Right ventricle myocardium superior (tissue), 1 donor: ENCODE results near the gene GPR152. TPM values are rescaled to one million over a fixed set of nuclear protein-coding genes. Genes with fewer than 3 reads are reported as not detected.
A peak's percentile ranks its signal among the peaks of the same experiment; 100 is the strongest.
"Not testable (repeated sequence)": the region's sequence is repeated elsewhere in the genome, so short reads cannot be mapped to it uniquely, and the experiment has no call there.

Source experiments
- ATAC-seq: fragments of 200-7000 bp; cut with Tn5 transposase; one replicate; pipeline ENCODE4 v1.9.1; 2020; ENCODE audit warnings: mild to moderate bottlenecking; ENCODE audit not compliant: poor library complexity
- DNase-seq: peaks from one replicate; pipeline ENCODE4 v3.0.0-alpha.2; 2020
- intact Hi-C: fragments of 100-400 bp; cut with DNase I; formaldehyde crosslinking; loops from one replicate; pipeline ENCODE4 v1.11.2; 2022
- total RNA-seq: library from RNA; stranded (reverse); fragmentation: NEBNext Ultra II Directional; extraction: Animal tissue kit (Norgen Biotek cat#: 25700); gene quantifications from one replicate; pipeline ENCODE4 v1.2.1, GENCODE V29; 2021
- donor health status: DM: no; HTN: yes; CAD: no; lungs with severe emphysema.

The GPR152 gene
- total RNA-seq, 1 donor from 2014 or later: not detected

DNA sequence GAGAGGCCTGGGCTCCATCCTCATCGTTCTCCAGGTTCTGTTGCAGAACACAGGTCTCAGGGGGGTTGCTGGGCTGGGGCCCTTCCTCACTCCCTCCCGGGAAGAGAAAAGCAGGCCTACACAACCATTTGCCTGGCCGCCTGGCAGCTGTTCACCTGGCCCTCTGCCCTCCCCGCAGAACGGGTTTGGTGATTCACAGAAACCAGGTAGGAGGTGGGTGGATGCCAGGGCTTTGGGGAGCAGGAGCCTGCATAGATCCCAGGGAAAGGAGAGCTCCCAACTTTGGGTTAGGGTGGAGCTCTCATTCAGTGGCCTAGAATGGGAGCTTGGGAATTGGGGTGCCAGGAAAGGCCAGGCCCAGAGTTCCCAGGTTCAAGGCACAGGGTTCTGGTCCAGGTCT, 15.5 kb upstream of the GPR152 start:
- DNase-seq (peak; percentile 43), ATAC-seq (no peak)
- intact Hi-C loops: loop anchor here (2.0 to 5.0 kb wide), 2 partner anchors 39 to 67 kb away; partner anchors contain the start of genes CDK2AP2, PITPNM1 and PPP1CA

DNA sequence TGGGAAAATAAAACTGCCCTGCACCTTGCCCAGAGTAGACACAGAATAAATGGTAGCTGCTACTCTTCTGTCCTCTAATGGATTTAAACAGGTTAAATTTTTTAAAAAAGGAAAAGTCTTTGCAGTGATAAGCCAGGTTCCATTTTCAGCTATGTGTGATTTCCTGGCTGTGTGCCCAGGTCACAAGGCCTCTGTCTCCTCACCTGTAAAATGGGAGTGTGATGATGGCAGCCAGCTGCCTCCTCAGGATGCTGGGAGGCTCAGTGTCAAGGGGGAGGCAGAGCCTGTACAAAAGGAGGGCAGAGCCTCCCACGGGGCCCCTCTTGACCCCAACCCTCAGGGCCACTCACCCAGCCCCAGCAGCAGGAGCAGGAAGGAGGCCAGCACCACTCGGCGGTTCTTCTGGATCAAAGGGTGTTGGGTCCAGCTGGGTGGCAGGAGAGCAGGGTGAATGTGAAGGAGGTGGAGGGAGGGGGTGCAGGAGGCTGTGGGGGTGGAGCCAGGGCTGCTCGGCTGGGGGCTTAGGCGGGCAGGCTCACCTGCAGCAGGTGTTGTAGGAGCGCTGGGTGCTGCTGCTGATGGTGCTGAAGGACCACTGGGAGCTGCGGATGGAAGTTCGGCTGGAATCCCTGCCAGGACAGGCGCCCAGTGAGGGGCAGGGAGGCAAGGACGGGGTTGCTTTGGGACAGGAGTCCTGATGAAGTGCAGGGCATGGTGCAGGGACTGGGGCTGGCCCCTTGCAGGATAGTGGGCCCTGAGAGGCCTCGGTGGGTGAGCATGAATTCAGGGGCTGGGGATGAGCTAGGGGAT, 14.6 kb upstream of the GPR152 start:
- ATAC-seq (no peak), DNase-seq (peak; percentile 36)
- intact Hi-C loops: loop anchor here (5.0 kb wide), 1 partner anchor 40 kb away; the partner anchor contains the start of genes CDK2AP2 and PITPNM1

DNA sequence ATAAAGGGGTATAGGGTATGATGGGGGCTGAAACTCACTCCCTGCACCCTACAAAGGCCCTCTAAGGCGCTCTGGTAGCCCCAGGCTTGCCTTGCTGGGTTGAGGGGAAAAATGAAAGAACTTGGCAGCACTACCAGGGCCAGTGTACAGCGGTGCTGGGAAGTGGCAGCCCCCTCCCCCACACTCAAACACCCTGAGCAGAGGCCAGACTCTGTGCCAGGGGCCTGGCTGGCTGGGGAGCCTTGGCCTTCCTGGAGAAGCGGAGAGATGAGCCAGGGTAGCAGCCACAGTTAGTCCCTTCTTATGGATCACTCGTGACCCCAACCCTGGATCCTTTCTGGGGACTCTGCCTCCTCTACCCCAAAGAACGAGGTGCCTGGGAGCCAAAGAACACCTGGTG, 13.8 kb upstream of the GPR152 start:
- ATAC-seq (no peak), DNase-seq (peak; percentile 24)
- intact Hi-C loops: loop anchor here (5.0 kb wide), 1 partner anchor 41 kb away; the partner anchor contains the start of genes CDK2AP2 and PITPNM1

DNA sequence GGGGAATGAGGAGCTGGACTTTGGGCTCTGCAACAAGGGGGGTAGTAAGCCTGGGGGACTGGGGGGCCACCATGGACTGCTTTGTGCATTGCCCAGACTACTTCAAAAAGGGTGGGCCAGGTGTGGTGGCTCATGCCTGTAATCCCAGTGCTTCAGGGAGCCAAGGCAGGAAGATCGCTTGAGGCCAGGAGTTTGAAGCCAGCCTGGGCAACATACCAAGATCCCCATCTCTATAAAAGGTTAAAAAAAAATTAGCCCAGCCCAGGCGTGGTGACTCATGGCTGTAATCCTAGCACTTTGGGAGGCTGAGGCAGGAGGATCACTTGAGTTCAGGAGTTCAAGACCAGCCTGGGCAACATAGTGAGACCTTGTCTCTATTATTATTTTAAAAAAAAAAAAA, 13.0 kb upstream of the GPR152 start:
- DNase-seq: peak; percentile 4
- not testable (repeated sequence) for ATAC-seq
- intact Hi-C loops: loop anchor here (5.0 kb wide), 1 partner anchor 42 kb away; the partner anchor contains the start of genes CDK2AP2 and PITPNM1

DNA sequence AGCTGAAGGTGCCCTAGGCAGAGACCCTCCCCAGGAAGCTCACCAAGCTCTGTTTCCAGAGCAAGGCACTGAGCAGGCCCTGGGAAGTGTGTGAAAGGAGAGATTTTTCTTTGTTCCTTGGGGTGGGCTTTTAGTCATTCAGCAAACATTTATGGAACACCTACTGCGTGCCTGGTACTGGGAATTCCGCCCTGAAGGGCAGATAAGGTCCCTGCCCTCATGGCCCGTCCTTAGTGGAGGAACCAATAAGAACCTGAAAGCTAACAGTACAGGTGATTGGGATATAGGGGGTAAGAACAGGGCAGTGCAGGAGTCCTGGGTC, 12.6 kb upstream of the GPR152 start:
- ATAC-seq: no peak
- DNase-seq: no peak
- intact Hi-C loops: loop anchor here (5.0 kb wide), 1 partner anchor 42 kb away; the partner anchor contains the start of genes CDK2AP2 and PITPNM1

DNA sequence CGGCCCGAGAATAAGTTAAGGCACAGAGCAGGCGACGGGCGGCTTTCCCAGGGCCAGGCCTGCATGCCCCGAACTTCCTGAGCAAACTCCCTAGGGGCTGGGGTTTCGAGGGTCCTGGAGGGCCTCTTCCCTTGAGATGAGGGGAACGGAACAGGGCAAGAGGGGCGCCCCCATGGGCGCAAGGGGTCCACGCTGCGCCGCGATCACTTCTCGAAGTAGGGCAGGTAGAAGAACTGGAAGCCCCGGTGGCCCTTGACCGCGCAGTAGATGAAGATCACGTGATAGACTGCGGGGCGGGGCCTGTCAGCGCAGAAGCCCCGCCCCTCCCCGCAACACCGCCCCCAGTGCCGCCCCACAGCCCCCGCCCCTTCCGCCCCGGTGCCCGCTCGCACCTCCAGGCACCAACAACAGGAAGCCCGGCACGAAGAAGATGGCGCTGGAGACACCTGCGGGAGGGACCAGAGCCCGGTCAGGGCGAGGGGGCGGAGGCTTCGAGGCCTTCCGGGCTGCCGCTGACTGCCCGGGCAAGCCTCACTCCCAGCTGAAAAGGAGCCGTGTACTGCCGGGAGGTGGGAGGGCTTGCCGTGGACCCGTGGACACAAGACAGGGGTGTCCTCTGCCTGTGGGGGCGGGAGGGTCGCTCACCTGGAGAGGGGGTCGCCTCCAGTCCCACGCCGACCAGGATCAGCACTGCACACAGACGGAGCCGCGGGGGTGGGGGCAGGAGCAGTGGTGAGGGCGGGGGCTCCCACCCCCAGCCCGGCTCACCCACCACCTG, 12.1 kb upstream of the GPR152 start:
- peak; percentile 75 for ATAC-seq
- peak; percentile 91 for DNase-seq
- intact Hi-C loops: loop anchor here (5.0 kb wide), 1 partner anchor 43 kb away; the partner anchor contains the start of genes CDK2AP2 and PITPNM1

DNA sequence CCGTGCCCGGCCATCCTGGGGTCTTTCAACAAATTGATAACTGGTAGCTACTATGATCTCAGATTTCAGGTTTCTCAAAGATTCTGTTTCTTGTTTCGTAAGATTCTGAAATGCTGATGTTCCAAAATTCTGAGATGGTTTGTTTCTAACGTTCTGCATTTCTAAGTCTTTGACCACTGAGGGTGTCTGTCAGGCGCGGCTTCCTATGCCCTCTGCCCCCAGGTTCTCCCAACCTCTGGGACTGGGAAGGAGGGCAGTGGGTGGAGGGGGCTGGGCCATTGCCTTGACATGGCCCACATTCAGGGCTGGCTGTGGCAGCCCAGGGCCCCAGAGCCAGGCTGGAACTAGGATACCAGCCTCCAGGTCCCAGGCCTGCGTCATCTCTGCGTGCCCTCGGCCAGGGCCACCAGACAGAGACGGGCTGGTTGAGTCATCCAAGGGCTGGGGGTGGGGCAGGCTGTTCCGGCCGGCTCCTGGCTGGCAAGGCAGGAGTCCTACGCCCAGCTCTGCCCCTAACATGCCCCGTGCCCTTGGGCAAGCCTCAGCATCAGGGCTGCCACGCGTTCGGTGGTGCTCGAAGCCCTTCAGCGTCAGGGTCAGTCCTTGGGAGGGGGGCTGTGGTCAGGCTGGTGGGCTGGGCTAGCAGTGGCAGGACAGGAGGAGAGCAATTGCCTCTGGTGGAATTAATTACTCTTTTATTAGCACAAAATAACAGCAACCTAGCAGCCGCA, 11.3 kb upstream of the GPR152 start:
- ATAC-seq: peak; percentile 28
- DNase-seq: peak; percentile 77
- intact Hi-C loops: no loop called here

DNA sequence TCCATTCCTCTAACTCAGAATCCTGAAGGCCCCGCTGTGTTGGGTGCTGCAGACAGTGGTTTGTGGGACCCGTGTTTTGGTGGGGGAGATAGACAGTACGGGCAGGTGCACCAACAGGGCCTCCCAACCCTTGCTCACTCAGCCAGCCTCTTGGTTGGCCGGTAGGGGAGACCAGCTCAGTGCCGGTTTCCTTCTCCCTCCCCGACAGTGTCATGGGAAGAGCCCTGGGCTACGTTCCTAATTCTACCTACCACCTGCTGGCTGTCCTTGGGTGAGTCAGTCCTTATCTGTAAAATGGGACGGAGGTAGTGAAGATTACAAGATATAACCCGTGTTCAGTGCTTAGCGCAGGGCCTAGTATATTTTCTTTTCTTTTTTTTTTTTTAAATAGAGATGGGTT, 10.7 kb upstream of the GPR152 start:
- no peak for ATAC-seq
- peak; percentile 20 for DNase-seq
- intact Hi-C loops: no loop called here

DNA sequence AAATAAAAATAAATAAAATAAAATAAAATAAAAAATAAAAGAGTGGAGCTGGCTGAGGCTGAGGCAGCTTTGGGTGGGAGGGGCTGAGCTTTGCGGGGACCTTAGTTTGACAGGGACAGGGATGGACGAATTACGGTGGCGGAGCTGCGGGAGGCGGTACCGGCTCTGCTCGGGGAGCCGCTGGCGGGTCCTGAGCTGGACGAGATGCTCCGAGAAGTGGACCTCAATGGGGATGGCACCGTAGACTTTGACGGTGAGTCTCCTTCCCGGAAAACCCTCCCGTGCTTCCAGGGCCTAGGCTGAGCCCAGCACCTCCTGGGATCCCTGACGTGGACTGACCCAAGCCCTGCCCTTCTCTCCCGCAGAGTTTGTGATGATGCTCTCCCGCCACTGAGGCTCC, 5.7 kb upstream of the GPR152 start:
- intact Hi-C loops: no loop called here
- ATAC-seq (no peak), DNase-seq (peak; percentile 30)

DNA sequence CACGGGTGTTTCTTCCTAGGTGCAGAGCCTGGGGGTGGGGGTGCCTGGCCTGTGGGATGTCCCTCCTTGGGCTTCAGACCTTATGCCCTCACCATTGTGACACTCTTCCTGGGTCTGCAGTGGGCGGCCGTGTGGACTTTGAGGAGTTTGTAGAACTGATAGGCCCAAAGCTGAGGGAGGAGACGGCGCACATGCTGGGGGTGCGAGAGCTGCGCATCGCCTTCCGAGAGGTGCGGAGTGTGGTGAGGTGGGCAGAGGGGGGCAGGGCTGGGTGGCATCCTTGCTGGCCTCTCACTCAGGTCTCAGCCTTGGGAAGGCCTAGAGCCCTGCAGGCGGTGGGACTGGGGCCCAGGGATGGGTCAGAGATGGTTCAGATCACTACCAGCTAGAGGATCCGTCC, 4.9 kb upstream of the GPR152 start:
- ATAC-seq (no peak), DNase-seq (peak; percentile 26)
- intact Hi-C loops: no loop called here

DNA sequence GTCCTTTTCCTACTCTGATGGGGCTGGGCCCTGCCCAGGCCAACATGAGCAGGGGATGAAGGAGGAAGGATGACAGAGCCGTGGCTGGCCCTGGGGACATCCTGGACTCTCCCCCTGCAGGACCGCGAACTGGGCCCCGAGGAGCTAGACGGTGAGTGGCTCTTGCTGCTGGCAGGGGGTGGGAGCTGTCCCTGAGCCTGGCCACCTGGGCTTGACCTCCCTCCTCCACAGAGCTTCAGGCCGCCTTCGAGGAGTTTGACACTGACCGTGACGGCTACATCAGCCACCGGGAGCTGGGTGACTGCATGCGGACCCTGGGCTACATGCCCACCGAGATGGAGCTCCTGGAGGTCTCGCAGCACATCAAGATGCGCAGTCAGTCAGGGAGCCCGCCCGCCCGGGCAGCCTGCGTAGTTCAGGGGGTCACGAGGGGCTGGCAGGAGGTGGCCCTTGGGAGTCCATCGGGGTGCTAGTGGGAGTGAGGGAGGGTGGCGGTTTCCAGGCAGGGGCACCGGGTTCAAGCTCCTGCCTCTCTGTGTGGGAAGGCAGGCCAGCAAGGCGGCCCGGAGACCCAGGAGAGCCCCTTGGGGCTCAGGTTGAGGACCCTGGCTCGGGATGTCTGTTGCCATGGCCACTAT, 3.7 kb upstream of the GPR152 start:
- peak; percentile 31 for DNase-seq
- ATAC-seq: no peak
- intact Hi-C loops: no loop called here

DNA sequence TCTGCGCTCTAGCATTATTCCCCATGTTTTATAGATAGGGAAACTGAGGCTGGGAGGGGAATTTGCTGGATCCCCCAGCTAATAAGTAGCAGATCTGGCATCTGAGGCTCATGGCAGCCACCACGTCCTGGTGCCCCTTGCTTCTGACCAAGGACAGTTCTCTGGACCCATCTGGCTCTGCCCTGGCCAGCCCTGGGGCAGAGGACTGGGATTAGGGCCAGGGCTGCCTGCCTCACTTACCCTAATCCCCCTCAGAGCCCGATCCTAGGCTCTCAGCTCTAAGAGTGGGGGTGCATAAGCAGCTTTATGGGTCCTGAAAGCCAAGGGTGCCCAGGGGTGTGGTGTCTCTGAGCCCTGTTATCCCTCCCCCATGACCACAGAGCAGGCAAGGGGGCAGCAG, 2.5 kb upstream of the GPR152 start, which contains the start of gene CABP4:
Gene CABP4, plus strand, starts transcription at position 301 of the 400 bp plus-strand sequence. Its CDS starts 70 bp downstream, at position 371.
- ATAC-seq: no peak
- peak; percentile 27 for DNase-seq
- intact Hi-C loops: no loop called here

DNA sequence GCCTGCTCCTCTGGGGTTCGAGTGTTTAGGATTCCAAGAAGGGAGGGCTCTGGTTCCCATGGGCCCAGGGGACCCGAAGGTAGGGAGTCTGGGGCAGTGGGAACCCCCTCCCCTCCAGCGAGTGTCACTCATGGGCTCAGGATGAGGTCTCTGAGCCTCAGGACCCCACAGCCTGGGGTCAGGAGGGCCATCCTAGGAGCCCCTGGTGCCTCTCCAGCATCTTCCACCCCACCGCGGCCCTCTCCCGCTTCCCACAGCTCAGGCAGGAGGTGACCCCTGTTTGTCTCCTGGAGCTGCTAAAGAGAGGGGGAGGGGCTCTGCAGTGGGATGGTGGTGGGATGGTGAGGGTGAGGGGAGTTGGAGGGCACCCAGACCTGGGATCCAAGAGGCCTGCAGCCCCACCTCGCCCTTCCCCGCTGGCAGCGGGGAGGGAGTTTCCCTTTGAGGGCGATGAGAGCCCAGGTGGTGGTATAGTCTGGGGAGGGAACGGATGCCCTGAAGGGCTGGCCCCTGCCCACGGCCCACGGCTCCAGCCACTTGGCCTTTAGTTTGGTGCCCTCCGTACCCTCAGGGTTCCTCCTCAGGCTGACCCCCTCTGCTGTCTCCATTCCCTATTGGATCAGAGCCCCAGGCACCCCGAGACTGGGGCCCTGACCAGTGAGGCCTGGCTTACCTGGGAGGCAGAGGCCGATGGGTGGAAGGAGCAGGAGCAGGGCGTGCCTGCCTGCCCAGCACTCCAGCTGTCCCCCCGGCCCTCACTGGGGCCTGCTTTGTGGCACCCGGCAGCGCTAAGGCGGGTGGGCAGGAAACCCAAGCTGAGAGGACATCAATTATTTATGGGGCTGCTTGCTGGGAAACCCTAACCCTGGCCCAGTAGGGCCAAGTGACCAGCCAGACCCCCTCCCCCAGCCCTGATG, 1.5 kb upstream of the GPR152 start:
- ATAC-seq (no peak), DNase-seq (no peak)

DNA sequence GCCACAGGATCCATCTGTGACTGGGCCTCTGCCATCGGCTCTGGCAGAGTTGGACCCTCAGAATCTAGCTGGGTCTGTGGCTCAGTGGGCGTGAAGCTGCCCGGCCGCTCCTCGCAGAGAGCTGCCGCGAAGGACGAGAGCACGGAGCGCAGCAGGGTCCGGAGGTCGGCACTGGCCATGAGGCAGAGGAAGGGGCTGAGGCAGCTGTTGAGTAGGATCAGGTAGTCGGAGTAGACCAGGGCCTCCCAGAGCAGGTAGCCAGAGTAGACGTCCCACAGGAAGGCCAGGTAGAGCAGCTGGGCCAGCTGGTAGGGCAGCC, 912 bp downstream of the GPR152 start:
- intact Hi-C loops: no loop called here
- no peak for ATAC-seq
- no peak for DNase-seq

More for the DNA sequence above, 1.5 kb upstream of the GPR152 start:
- intact Hi-C loops: no loop called here

DNA sequence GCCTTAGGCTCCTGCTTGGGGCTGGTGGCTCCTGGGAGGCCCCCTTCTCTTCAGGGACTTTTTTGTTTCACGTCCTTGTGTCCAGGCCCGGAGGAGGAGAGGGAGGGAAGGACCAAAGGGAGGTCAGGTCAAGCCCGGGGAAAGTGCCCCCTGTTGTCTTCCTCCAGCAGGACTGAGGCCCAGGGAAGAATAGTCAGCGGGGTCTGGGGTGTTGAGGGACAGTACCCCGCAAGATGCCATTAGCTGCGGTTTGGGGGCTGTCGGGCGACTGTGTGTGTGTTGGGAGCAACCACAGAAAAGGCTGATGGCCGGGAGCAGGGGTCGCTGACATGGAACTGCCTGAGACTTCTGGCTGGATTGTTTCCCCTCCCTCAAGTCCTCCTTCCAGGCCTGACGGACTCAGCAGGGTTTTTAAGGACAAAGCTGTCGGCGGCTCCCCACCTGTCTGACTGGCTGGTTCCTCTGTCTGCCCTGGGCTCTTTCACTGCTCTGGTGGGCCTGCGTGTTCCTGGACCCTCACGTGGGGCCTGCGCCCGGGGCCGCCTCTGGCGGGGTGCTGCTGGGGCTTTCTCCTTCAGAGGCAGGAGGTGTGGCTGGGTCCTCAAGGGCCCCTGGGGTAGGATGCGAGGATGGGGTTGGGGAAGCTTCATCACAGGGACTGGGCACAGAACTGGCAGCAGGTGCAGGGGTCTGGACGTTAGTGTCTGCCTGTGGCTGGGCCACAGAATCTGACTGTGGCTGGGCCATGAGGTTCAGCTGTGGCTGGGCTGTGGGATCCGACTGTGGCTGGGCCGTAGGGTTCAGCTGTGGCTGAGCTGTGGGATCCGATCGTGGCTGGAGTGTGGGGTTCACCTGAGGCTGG, 1.5 kb downstream of the GPR152 start:
- ATAC-seq (no peak), DNase-seq (no peak)
- intact Hi-C loops: no loop called here

DNA sequence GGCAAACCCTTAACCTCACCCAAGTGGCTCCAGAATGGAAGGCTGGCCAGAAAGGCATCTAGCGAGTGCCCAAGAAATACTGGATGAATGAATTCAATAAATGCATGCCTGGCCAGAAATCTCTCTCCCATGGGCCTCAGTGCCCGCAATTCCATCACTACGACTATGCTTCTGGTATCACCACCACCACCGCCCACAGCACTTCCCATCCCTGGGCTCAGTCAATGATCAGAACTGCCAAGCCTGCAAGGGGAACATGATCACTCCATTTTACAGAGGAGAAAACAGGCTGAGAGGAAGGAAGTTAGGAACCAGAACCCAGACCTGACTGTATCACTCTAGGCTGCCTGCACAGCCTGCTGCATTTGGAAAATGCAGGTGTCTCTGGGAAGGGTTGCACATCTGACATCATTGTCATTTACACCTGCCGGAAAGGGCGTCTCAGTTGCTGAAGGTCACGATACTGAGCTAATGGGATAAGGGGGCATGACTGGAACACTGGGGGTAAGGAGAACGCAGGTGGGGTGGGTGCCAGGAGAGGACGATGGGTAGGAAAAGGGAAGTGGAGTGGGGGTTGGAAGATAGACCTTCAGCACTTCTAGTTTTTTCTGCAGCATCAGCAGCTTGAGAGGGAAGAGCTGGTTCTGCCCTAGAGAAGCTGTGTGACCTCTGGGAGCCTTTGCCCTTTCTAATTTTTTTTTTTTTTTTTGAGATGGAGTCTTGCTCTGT, 3.2 kb downstream of the GPR152 start:
- intact Hi-C loops: no loop called here
- peak; percentile 55 for ATAC-seq
- DNase-seq: no peak
